Hepatocyte (in vitro differentiated cells): ENCODE results near the gene ADCY4.

Experiments used
- CTCF ChIP-seq: fragments of 200-600 bp; sonication (generic); IDR thresholded peaks from 2 replicates; pipeline ENCODE4 v1.5.1; 2016; ENCODE audit warnings: antibody characterized with exemption, mild to moderate bottlenecking; ENCODE audit not compliant: poor library complexity
- EZH2 ChIP-seq: fragments of 200-600 bp; sonication (generic); IDR thresholded peaks from 2 replicates; pipeline ENCODE4 v1.6.1; 2016; ENCODE audit warnings: antibody characterized with exemption, mild to moderate bottlenecking, borderline replicate concordance
- EZH2phosphoT487 ChIP-seq: fragments of 200-600 bp; sonication (generic); IDR thresholded peaks from one replicate; pipeline ENCODE4 v1.6.1; 2018; ENCODE audit warnings: antibody characterized with exemption, mild to moderate bottlenecking, low read depth, moderate library complexity; ENCODE audit not compliant: unreplicated experiment, severe bottlenecking

- TF ChIP-seq CTCF (no peak), EZH2 (no peak), EZH2phosphoT487 (no peak)
These were observed 49.5 kb downstream of the ADCY4 start for GRCh38 chr14:24285351-24285750.
